IMR-90 (cell line): ENCODE measurements around the gene CACNA1I. TPM values are rescaled to one million over a fixed set of nuclear protein-coding genes. Genes with fewer than 3 reads are reported as not detected.

Source experiments
- ATAC-seq: fragments of 200-7000 bp; cut with Tn5 transposase; 2 replicates; pipeline ENCODE4 v1.9.1; 2020; ENCODE audit warnings: low read depth, mild to moderate bottlenecking, moderate library complexity
- BruUV-seq: library from RNA; stranded (reverse); fragments of 400-500 nt; replicated peaks from 2 replicates; lab custom pipeline; 2021; lab: Mats Ljungman, UMichigan
- CTCF ChIA-PET: fragments of 300-600 bp; formaldehyde crosslinking; extraction: SDS; loops from one replicate; lab custom pipeline; 2021; ENCODE audit warnings: antibody characterized with exemption; lab: Yijun Ruan, JAX
- POLR2A ChIA-PET: fragments of 300-600 bp; sonication (Branson Sonifier 250); formaldehyde crosslinking; loops from one replicate; lab custom pipeline; 2022; ENCODE audit warnings: antibody characterized with exemption; ENCODE audit not compliant: unreplicated experiment; lab: Charles Lee
- DNase-seq: peaks from one replicate; pipeline ENCODE4 v3.0.0; 2013
- H2AFZ ChIP-seq: replicated peaks from 2 replicates; pipeline ENCODE3; 2013; ENCODE audit warnings: low read length, mild to moderate bottlenecking; ENCODE audit not compliant: poor library complexity
- H2AK5ac ChIP-seq: 2 replicates; pipeline ENCODE4 v1.6.1; 2013; ENCODE audit warnings: low read depth, low read length, inconsistent platforms
- H2AK9ac ChIP-seq: replicated peaks from 2 replicates; pipeline ENCODE3; 2013; ENCODE audit warnings: mild to moderate bottlenecking, low read depth, low read length, moderate library complexity; ENCODE audit not compliant: poor library complexity
- H2BK120ac ChIP-seq: 2 replicates; pipeline ENCODE4 v1.6.1; 2013; ENCODE audit warnings: low read depth, low read length, inconsistent platforms
- H2BK15ac ChIP-seq: 3 replicates; pipeline ENCODE4 v1.6.1; 2013; ENCODE audit warnings: low read depth, low read length, inconsistent platforms
- H2BK20ac ChIP-seq: 2 replicates; pipeline ENCODE4 v1.6.1; 2013; ENCODE audit warnings: low read depth, mild to moderate bottlenecking, inconsistent platforms, low read length, moderate library complexity
- H2BK5ac ChIP-seq: 2 replicates; pipeline ENCODE4 v1.6.1; 2013; ENCODE audit warnings: mild to moderate bottlenecking, low read depth, low read length, inconsistent platforms; ENCODE audit not compliant: poor library complexity, severe bottlenecking
- H3K14ac ChIP-seq: replicated peaks from 2 replicates; pipeline ENCODE4 v1.6.1; 2013; ENCODE audit warnings: low read depth, low read length, inconsistent platforms
- H3K18ac ChIP-seq: 2 replicates; pipeline ENCODE4 v1.6.1; 2013; ENCODE audit warnings: low read depth, low read length, control low read depth
- H3K23ac ChIP-seq: 2 replicates; pipeline ENCODE4 v1.6.1; 2013; ENCODE audit warnings: low read depth, low read length, inconsistent platforms
- H3K27ac ChIP-seq: 2 replicates; pipeline ENCODE4 v1.5.1; 2013; ENCODE audit warnings: mild to moderate bottlenecking, control low read depth, low read length; ENCODE audit not compliant: insufficient read depth
- H3K27me3 ChIP-seq: 2 replicates; pipeline ENCODE4 v1.6.1; 2013; ENCODE audit warnings: low read length; ENCODE audit not compliant: control insufficient read depth, insufficient read depth
- H3K36me3 ChIP-seq: 2 replicates; pipeline ENCODE4 v1.6.1; 2013; ENCODE audit warnings: low read length, mixed read lengths; ENCODE audit not compliant: control insufficient read depth, insufficient read depth
- H3K4ac ChIP-seq: 2 replicates; pipeline ENCODE4 v1.6.1; 2013; ENCODE audit warnings: low read depth, low read length, inconsistent platforms
- H3K4me1 ChIP-seq: 2 replicates; pipeline ENCODE4 v1.6.1; 2013; ENCODE audit warnings: low read length, mixed read lengths; ENCODE audit not compliant: control insufficient read depth, insufficient read depth
- H3K4me2 ChIP-seq: 2 replicates; pipeline ENCODE4 v1.6.1; 2013; ENCODE audit warnings: low read depth, mild to moderate bottlenecking, control low read depth, low read length, moderate library complexity
- H3K4me3 ChIP-seq: 2 replicates; pipeline ENCODE4 v1.5.1; 2013; ENCODE audit warnings: low read depth, mild to moderate bottlenecking, control low read depth, low read length, moderate library complexity; ENCODE audit not compliant: insufficient read depth
- H3K56ac ChIP-seq: 2 replicates; pipeline ENCODE4 v1.6.1; 2013; ENCODE audit warnings: low read length, inconsistent platforms; ENCODE audit not compliant: insufficient read depth; ENCODE audit errors: extremely low read depth
- H3K79me1 ChIP-seq, 2 experiments: 2 replicates each; pipeline ENCODE4 v1.6.1; 2013; ENCODE audit warnings: low read length in 2 of 2, inconsistent platforms in 1 of 2, low read depth in 1 of 2
- H3K9ac ChIP-seq: 2 replicates; pipeline ENCODE4 v1.6.1; 2013; ENCODE audit warnings: low read depth, low read length, control low read depth
- H3K9me1 ChIP-seq: 2 replicates; pipeline ENCODE4 v1.6.1; 2013; ENCODE audit warnings: low read length, inconsistent platforms; ENCODE audit not compliant: insufficient read depth
- H3K9me3 ChIP-seq: 2 replicates; pipeline ENCODE4 v1.6.1; 2013; ENCODE audit warnings: low read length; ENCODE audit not compliant: control insufficient read depth, insufficient read depth
- H4K20me1 ChIP-seq: 2 replicates; pipeline ENCODE4 v1.6.1; 2013; ENCODE audit warnings: low read length, inconsistent platforms; ENCODE audit not compliant: insufficient read depth
- H4K5ac ChIP-seq: 2 replicates; pipeline ENCODE4 v1.6.1; 2013; ENCODE audit warnings: mild to moderate bottlenecking, low read depth, low read length, control low read depth
- H4K8ac ChIP-seq, 2 experiments: 2 replicates each; pipeline ENCODE4 v1.6.1; 2013; ENCODE audit warnings: low read depth in 2 of 2, low read length in 2 of 2, control low read depth in 1 of 2, inconsistent platforms in 1 of 2
- H4K91ac ChIP-seq: 2 replicates; pipeline ENCODE4 v1.6.1; 2013; ENCODE audit warnings: low read depth, low read length, inconsistent platforms; ENCODE audit not compliant: insufficient read depth
- BHLHE40 ChIP-seq: fragments of 150-350 bp; IDR thresholded peaks from 2 replicates; pipeline ENCODE4 v1.6.1; 2016; ENCODE audit warnings: mild to moderate bottlenecking, low read depth, low read length
- CEBPB ChIP-seq: IDR thresholded peaks from 2 replicates; pipeline ENCODE4 v1.6.1; 2012; ENCODE audit warnings: low read depth, low read length, improper control_type of control experiment
- CHD1 ChIP-seq: IDR thresholded peaks from 2 replicates; pipeline ENCODE4 v1.6.1; 2012; ENCODE audit warnings: low read depth, low read length, improper control_type of control experiment
- CTCF ChIP-seq: conservative IDR thresholded peaks from 2 replicates; pipeline ENCODE4 v1.5.1; 2012; ENCODE audit warnings: mild to moderate bottlenecking, low read depth, low read length, improper control_type of control experiment
- ELK1 ChIP-seq: fragments of 150-350 bp; IDR thresholded peaks from 2 replicates; pipeline ENCODE4 v1.6.1; 2016; ENCODE audit warnings: low read depth, mild to moderate bottlenecking, low read length, moderate library complexity, borderline replicate concordance
- RAD21 ChIP-seq: IDR thresholded peaks from 2 replicates; pipeline ENCODE4 v1.6.1; 2012; ENCODE audit warnings: low read length, improper control_type of control experiment
- RCOR1 ChIP-seq: IDR thresholded peaks from 2 replicates; pipeline ENCODE4 v1.6.1; 2012; ENCODE audit warnings: mild to moderate bottlenecking, low read length, improper control_type of control experiment; ENCODE audit not compliant: insufficient replicate concordance
- WGBS, 2 experiments: methylation state at CpG; one replicate each; pipeline versions ENCODE4 v1.1.5 to v1.1.7; 2013; ENCODE audit warnings: missing lambda C conversion rate in 2 of 2; ENCODE audit not compliant: insufficient read length in 1 of 2; ENCODE audit errors: extremely low coverage in 2 of 2; 5-methylcytosine and 5-hydroxymethylcytosine counted together
- dilution Hi-C: fragments of 300-500 bp; cut with HindIII; formaldehyde crosslinking; loops from one replicate; pipeline ENCODE4 v1.14.3; 2018; ENCODE audit warnings: low sequenced_read_pairs; ENCODE audit not compliant: unreplicated experiment
- in situ Hi-C: fragments of 300-500 bp; cut with MboI; formaldehyde crosslinking; loops from 3 replicates; pipeline ENCODE4 v1.14.3; 2019; ENCODE audit warnings: low sequenced_read_pairs, inconsistent platforms, mixed read lengths
- intact Hi-C: fragments of 100-400 bp; cut with micrococcal nuclease; formaldehyde crosslinking; loops from 2 replicates; pipeline ENCODE4 v1.10.0; 2022
- polyA plus RNA-seq, 3 experiments: library from polyadenylated mRNA; depleted of rRNA; stranded (reverse); fragments of >200 nt; gene quantifications; 2 replicates each; pipeline ENCODE4 v1.2.3, GENCODE V29; 2012; ENCODE audit warnings: low replicate concordance in 1 of 3
- total RNA-seq: library from RNA; depleted of rRNA; stranded (reverse); fragments of >200 nt; gene quantifications from 2 replicates; pipeline ENCODE4 v1.2.3, GENCODE V29; 2012

The CACNA1I gene
- total and polyA plus RNA-seq, 2 of the 4 experiments (the other 2 are of a cell fraction) = under 0.01 to 0.02 TPM

- Histone ChIP-seq H2AFZ (no peak overlapping the region), H3K27me3 (peaks cover 35% of the 10 kb centered on the region), H3K9me1 (0 out of 2 replicates have a peak, but pooled peaks cover 5% of the 10 kb centered on the region), H3K4me1 (no peaks in the 10 kb centered on the region), H3K14ac (no peak overlapping the region), H3K4me2 (no peak overlapping the region), H3K4ac (no peak overlapping the region), H3K27ac (no peak overlapping the region), H4K5ac (no peak overlapping the region), H2BK15ac (no peak overlapping the region), H3K9ac (no peak overlapping the region), H3K36me3 (no peaks in the 10 kb centered on the region), H2BK120ac (no peak overlapping the region), H2AK9ac (peak overlapping the region; percentile 55), H3K9me3 (no peaks in the 10 kb centered on the region), H3K79me1 (no peaks in the 10 kb centered on the region), H3K56ac (no peak overlapping the region), H2AK5ac (no peak overlapping the region), H3K4me3 (no peak overlapping the region), H3K18ac (no peak overlapping the region), H2BK20ac (no peak overlapping the region), H4K8ac (no peak overlapping the region), H3K23ac (no peak overlapping the region), H4K20me1 (no peaks in the 10 kb centered on the region; the same call in 1 of the 2 replicates), H4K91ac (no peak overlapping the region), H2BK5ac (no peak overlapping the region)
- WGBS, 2 experiments = 20% methylated on average over 1 of the region's 7 CpGs; no CpG with 5 or more reads in 1 of the 2 experiments
- no TSS peak for BruUV-seq
- in situ Hi-C loops = no loop called here
- DNase-seq (no peak), ATAC-seq (no peak)
- POLR2A ChIA-PET = no interaction called here
- CTCF ChIA-PET = no interaction called here
- intact Hi-C loops = loop anchor here (2.0 to 10.0 kb wide), 2 partner anchors 183 to 403 kb away; no protein-coding TSS in a partner anchor
- TF ChIP-seq ELK1 (no peak), CEBPB (no peak), CTCF (no peak), RAD21 (no peak), CHD1 (no peak), BHLHE40 (no peak), RCOR1 (no peak)
- dilution Hi-C loops = no loop called here
These were observed 51.3 kb downstream of the CACNA1I start for GRCh38 chr22:39621826-39622225.
